Pons (tissue), 1 donor: ENCODE measurements around the gene TRIM47.

ENCODE experiments used
- DNase-seq: peaks from one replicate; pipeline ENCODE4 v3.0.0-alpha.2; 2016; ENCODE audit warnings: low spot score

Gene TRIM47

DNA sequence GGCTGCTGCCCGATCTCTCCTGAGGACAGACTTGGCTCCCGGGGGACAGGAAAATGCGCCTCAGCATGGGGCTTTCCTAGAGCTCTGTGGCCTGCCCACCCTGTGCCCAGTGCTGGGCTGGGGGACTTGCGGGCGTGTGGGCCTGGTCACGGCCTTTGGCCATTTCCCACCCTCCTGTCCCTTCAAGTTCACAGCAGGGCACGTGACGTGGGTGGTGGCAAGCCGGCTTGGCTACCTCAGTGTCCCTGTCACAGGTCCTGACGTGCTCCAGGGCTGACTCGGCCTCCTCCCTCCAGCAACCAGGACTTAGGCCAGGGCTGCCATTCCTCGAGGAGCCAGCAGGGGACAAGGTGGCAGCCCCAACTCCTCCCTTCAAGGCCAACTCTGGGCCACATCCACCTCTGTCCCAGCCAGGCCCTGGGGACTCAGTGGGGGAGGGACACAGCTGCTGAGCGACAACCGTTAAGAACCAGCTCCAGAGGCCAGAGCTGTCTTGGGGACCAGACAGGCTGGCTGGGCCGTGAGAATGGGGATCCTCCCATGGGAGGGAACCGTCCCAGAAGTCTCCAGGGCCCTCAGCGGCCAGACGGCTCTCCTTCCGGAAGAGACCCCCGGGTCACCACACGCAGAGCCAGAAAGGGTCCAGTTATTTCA lies 33.2 kb downstream of the TRIM47 start:
- DNase-seq, result peak; percentile 69

DNA sequence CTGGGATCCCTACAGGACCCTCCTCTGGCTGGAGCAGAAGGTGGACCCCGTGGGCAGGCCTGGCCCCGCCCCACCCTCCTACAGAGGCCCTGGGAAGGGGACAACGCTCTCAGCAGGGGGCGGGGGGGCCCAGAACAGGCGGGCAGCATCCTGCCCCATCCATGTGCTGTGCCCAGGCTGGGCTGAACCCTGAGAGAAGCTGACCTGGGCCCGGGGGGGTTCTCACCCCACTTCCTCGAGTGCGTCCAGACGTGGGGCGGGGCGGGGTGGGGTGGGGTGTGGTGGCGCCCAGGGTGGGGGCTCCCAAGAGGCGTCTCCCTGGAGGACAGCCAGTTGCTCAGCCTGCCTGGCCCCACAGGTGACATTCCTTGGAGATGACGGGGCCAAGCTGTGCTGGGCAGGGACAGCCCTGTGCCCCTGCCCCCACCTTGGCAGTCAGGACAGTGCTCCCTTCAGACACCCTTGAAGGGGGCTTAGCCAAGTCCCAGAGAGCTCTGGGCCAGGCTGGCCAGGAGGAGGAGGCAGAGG lies 33.8 kb downstream of the TRIM47 start:
- DNase-seq, result no peak

DNA sequence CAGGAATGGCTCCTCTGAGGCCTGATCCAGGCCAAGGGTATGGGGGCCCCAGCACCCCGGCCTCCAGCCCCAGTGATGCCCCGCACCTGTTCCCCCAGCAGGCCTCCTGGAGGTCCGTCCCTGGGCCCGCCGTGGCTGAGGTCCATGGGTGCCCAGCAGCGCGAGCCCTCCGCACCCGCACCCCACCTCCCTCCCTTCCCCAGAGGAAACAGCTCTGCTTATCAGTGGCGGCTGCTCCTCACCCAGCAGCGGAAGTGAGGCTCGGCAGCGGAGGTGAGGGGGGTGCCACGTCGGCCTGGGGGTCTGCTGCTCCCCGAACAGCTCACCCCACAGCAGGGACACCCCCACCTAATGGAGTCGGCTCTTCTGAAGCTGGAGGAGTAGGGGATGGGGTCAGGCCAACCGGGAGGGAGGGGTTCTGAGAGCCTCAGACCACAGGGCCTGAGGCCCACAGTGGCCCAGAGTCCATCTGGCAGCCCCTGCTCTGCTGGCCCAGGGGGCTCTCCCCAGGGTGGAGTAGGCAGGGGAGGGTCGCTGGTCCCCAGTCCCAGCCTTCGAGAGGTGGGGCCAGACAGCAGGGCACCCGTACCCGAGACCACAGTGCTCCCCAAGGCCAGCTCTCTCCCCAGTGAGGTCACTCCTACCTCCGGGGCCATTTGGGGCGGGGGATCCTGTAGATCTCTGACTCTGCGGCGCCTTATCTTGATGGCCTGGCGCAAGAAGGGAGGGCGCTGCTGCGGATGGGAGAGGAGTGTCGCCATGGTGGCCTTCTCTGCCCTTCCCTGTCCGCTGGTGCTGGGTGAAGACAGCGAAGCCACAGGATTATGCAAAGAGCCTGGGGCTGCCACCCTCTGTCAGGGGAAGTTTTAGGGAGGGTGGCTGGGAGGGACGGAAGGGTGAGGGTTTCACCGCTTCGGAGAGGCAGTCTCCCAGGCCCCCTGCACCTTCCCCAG lies 34.5 kb downstream of the TRIM47 start, which contains the start of gene UNC13D:
UNC13D (minus strand) TSS at position 828 of the 953 bp plus-strand sequence; CDS start at position 761, 67 bp downstream.
- DNase-seq, result no peak

- DNase-seq, result no peak
Observed at GRCh38 chr17:75842963-75843576, 35.3 kb downstream of the TRIM47 start.

DNA sequence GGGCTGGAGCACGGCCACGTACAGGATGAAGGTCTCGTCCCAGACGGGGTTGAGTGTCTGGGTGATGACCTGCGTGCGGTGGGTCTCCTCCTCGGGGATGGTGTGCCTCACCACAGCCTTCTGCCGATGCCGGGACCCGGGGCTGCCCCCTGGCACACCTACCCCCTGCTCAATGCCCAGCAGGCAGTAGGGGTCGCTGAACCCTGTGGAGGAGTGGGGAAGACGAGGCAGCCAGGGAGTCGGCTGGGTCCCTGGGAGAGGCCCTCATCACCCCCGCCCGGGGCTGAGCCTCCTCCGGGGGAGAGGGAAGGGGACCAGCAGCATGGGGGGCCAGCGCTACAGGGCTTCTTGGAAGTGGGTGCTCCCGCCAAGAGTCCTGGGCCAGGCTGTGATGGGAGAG lies 36.0 kb downstream of the TRIM47 start:
- DNase-seq, result no peak

DNA sequence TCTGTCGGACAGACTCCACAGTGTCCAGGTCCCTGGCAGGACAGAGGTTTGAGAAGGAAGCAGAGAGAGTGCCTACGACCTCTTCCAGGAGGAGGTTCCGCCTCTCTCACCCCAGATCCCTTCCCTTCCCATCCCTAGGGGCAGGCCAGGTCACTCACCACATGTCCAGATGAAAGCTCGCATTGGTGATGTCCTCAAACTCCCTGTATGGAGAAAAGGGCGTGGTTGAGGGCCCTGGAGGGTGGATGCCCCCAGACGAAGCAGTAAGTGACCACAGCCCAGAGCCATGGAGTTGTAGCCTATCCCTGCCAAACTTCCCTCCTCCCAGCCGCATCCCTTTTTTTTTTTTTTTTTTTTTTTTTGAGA lies 37.6 kb downstream of the TRIM47 start:
- no peak for DNase-seq

DNA sequence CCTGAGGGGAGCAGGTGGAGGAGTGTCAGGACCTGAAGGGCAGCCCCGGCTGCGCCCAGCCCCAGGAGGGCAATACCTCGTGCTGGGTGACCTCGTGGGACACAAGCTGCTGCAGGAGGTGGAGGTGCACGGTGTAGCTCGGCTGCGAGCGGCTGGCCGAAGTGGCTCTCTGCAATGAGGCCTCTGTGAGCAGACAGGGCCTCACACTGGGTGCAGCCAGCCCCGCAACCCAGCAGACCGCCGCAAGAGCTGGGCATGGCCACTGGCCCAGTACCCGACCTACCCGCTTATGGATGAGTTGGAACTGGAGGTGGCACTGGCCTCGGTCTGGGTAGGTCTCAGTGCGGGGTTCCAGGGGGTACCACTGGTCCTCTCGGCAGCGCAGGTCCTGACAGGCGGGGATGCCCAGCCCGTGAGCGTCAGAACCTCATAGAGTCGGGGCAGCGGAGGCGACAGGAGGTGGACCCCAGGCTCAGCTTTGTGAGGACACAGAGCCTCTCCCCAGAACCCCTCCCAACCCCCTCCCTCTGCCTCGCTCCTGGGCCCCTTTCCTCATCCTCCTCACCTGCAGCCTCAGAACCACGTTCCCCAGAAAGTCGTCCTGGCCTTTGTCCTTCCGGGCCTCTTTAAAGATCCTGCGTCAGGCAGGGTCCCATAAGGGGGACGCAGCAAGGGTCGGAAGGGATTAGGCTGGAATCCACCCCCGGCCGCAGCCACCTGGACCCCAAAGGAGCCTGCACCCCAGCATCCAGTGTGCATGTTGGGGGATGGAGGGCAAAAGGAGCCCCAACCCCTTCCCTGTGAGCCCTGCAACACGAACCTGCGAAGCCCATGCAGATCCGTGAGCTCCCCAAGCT lies 38.2 kb downstream of the TRIM47 start:
- no peak for DNase-seq

- DNase-seq, result no peak
Observed at GRCh38 chr17:75838410-75838809, 40.0 kb downstream of the TRIM47 start.

- no peak for DNase-seq
Observed at GRCh38 chr17:75837899-75838298, 40.5 kb downstream of the TRIM47 start.

GRCh38 chr17:75836605-75837004 lies 41.8 kb downstream of the TRIM47 start:
- no peak for DNase-seq

DNA sequence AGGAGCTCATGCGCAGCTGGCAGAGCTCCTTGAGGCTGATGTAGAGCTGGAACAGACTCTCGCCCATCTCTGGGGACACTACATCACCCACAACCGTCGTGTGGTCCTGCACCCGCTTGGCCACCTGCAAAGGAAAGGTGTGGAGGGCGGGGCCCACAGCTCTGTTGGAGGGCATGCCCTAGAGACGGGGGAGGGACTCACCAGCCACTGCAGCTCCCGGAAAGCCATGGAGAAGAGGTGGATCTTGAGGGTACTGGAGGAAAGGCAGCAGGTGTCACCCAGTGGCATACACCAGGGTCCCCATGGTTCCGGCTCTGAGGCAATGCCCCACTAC lies 42.8 kb downstream of the TRIM47 start:
- DNase-seq, result no peak

DNA sequence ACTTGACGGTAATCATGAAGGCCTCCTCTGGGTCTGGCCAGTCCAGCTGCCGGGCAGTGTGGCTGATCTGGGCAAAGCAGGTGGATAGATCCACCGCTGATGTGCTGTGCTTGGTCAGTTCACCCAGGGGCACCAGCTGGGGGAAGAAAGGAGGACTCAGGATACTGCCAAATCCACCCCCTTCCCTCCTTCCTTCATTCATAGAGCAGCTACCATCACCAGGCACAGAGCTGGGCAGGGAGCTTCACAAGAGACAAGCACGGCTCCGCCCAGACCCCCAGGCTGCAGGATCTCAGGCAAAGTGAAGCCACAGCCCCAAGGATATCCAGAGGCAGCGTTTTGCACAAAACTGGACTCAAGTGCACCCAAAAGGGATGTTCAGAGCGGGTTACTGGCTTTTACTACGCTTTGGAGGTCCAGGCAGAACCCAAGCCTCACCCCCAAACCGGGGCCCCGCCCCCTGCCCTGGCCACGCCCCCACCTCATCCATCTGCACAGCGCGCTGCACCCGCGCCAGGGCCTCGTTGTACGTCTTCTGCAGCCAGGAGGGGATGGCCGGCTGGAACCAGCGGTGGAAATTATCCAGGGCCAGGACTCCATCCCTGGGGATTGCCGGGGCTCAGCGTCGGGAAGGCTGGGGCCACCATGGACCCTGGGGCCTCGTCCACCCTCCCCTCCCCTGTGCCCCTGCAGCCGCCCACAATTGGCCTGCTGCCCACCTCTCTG lies 43.3 kb downstream of the TRIM47 start:
- no peak for DNase-seq

DNA sequence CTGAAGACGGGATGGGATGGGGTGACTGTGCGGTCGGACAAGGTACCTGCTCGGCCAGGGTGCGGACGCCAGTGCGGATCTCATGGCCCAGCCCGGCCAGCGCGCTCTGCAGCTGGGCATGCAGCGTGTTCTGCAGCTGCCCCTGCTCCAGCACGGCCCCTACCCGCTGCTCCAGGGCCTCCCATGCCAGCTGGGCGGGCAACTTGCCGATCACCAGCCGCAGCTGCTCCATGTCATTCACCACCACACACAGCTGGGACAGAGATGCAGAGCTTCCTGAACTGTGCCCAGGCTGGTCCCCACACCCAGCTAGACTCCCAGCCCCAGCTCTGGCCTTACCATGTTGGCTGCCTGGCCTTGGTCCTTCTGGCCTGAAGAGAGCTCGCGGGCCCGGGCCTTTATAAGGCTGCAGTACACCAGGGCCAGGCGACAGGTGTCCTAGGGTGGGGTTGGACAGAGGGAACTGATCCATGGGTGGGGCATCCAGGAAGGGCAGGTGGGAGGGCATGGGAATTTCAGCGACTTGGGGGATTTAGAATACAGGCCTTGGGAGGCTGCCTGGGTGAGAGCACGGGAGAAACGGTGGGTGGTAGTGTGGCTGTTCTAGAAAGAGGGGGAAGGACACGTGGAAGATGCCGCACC lies 44.0 kb downstream of the TRIM47 start:
- no peak for DNase-seq

- no peak for DNase-seq
Observed at GRCh38 chr17:75832652-75833400, 45.6 kb downstream of the TRIM47 start.

- DNase-seq, result no peak
Observed at GRCh38 chr17:75832164-75832651, 46.2 kb downstream of the TRIM47 start.

DNA sequence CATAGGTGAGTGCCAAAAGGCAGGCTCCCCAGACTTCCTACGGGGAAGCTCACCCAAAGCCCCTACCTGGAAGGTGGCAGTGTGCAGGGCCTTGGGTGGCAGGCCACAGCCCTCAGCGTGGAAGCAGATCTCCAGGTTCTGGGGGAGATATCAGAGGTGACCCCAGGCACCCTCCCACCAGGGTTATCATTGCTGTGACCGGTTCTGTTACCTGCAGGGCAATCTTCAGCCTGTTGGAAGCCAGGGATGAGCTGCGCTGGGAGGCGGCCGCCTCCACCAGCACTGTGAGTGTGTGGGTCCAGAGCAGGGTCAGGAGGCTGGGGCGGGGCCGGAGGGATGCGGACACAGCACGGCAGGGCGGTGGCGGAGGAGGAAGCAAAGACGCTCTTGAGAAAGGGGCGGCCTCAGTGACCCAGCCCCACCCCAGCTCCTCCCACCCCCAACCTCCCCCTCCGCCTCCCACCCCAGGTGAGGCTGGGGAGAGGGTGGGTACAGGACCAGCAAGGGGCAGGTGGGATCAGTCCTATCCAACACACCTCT lies 47.3 kb downstream of the TRIM47 start:
- DNase-seq, result no peak

DNA sequence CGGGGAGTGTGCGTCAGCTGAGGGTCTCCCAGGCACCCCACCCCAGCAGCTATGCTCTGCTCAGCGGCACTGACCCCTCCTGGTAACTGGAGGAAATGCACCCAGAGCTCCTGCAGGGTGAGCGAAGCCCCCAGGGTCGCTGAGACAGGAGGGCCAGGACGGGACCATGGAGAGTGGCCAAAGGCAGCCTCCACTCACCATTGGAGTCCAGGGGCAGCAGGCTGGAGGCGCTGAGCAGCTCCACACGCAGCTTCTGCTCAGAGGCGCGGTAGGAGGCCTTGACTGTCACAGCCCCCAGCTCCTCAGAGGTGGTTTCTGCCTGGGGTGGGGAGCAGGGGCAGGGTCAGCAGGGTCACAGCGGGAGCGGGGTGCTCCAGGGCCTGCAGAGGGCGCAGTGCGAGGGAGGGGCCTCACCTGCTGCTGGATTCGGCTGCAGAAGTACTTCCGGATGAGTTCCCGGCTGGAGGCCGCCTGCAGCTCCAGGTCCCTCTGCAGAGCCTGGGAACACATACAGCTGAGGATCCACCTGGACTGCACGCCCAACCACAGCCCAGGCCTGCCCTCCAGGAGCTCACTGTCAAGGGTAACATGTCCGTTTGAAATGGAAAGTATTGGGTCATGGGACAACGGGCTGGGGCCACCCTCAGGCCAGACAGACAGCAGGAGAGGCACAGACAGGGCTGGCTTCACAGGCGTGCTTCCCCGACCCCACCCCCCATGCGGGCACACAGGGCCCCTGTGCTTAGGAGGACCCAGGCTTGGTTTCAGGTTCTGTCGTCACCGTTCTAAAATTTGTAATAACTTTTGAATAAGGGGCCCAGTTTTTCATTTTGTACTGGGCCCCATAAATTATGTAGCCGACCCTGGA lies 48.0 kb downstream of the TRIM47 start:
- no peak for DNase-seq

GRCh38 chr17:75829747-75830146 lies 48.6 kb downstream of the TRIM47 start:
- DNase-seq, result no peak
